H1 (cell line): ENCODE measurements around the gene PBX1. TPM values are rescaled to one million over a fixed set of nuclear protein-coding genes. Genes with fewer than 3 reads are reported as not detected.

Source experiments
- PHF8 ChIP-seq: fragments of 200-600 bp; sonication (generic); conservative IDR thresholded peaks from 2 replicates; pipeline ENCODE4 v1.7.1; 2012; ENCODE audit warnings: low read depth, mild to moderate bottlenecking, inconsistent platforms, low read length, moderate library complexity
- RAD21 ChIP-seq, 2 experiments: IDR thresholded peaks in 1 of 2; conservative IDR thresholded peaks in 1 of 2; 2 replicates each; pipeline ENCODE4 v1.6.1; 2011; ENCODE audit warnings: low read depth in 2 of 2, low read length in 2 of 2, improper control_type of control experiment in 1 of 2, inconsistent platforms in 1 of 2, mild to moderate bottlenecking in 1 of 2, moderate library complexity in 1 of 2
- RNF2 ChIP-seq: fragments of 200-900, 300-1000 bp; sonication (generic); IDR thresholded peaks from 2 replicates; pipeline ENCODE4 v1.7.1; 2016; ENCODE audit warnings: borderline replicate concordance, low read depth, mild to moderate bottlenecking, antibody characterized with exemption, low read length; ENCODE audit not compliant: poor library complexity, severe bottlenecking; ENCODE audit errors: missing control alignments
- SP1 ChIP-seq: IDR thresholded peaks from 2 replicates; pipeline ENCODE4 v1.6.1; 2011; ENCODE audit warnings: low read depth, low read length
- polyA plus RNA-seq, 7 experiments: library from polyadenylated mRNA; depleted of rRNA in 3 of 7; stranded (reverse) in 5 of 7; unstranded in 2 of 7; fragments of >200 nt in 5 of 7; fragments of 200-250 nt in 2 of 7; gene quantifications; 1 replicate in 5 of 7; 2 replicates in 1 of 7; 4 replicates in 1 of 7; pipeline versions ENCODE4 v1.2.1 to v1.2.3, GENCODE V29; 2011 to 2013; ENCODE audit warnings: missing spikeins in 2 of 7, mixed read lengths in 2 of 7
- total RNA-seq: library from RNA; stranded (reverse); fragmentation: NEBNext Ultra II Directional; extraction: Animal tissue kit (Norgen Biotek cat#: 25700); gene quantifications from 2 replicates; pipeline ENCODE4 v1.2.1, GENCODE V29; 2021

PBX1 gene
- total and polyA plus RNA-seq, 2 of the 8 experiments (the other 6 are each of a cell fraction or from before 2014, with no cell fraction given): 87.4 to 124 TPM

DNA sequence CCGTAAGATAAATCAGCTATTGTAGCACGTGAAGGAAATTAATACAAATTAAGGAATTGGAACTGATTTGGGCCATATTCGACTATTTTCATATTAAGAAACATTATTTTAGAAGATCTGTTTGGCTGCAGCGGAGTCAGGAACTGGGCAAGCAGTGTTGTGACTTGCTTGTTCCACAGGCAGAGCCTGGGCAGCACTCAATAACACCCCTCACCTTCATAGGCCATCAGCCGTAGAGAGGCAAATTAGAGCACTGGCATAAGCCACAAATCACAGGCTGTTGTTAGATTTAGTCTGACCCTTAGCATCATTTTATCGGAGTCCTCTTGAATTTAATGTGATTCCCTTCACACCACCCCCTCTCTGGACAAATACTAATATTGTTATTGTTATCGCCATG is 72.8 kb downstream of the PBX1 start (continued):
- no peak for TF ChIP-seq RNF2
- no peak for TF ChIP-seq SP1
- no peak for TF ChIP-seq PHF8
- TF ChIP-seq RAD21 (IDR thresholded peaks at IDR 0.05 in 1 of 2, conservative IDR thresholded peaks at IDR 0.05 in 1 of 2; ENCODE audit: low read depth in 2 of 2, low read length in 2 of 2): no peak
- TF ChIP-seq, all 59 proteins: peak for 0
